Midbrain (tissue), 1 donor: ENCODE results near the gene ELFN1.
"Not testable (repeated sequence)": the region's sequence is repeated elsewhere in the genome, so short reads cannot be mapped to it uniquely, and the experiment has no call there.

Source experiments
- DNase-seq: peaks from one replicate; lab custom pipeline; 2025; lab: John Stamatoyannopoulos, UW

Gene ELFN1

GRCh38 chr7:1757601-1758000 is 87.5 kb downstream of the ELFN1 start:
- no peak for DNase-seq

- no peak for DNase-seq
These were observed 88.2 kb downstream of the ELFN1 start for GRCh38 chr7:1758028-1758858.

DNA sequence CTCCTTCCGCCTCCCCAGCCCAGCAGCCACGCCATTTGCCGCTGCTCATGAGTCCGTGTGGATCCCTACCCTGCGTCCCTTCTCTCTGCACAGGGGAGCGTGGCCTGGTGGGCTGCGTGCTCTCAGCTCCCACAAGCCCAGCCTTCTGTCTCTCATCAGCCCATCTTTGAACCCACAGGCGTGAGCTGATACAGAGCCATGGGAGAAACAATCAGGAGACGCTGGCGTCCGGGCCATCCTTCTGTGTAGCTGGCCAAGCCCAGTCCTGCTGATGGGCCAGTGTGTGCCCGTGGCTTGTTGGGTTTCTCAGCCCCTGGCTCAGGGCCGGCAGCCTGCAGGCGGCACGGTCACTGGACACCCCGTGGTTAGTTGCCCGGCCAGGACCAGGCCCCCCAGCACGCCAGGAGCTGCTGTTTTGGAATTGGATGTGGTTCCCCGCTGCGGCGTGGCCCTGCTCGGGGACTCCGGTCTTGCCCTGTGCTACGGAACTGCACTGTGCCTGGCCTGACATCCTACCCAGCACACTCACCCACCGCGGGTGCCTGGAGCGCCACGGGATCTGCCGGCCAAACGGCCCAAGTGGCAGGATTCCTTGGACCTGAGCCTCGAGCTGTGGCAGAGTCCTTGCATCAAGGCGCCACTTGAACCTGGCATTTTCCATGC is 88.9 kb downstream of the ELFN1 start:
- no peak for DNase-seq

GRCh38 chr7:1761097-1761496 is 91.0 kb downstream of the ELFN1 start:
- DNase-seq = no peak

- DNase-seq = no peak
These were observed 91.7 kb downstream of the ELFN1 start for GRCh38 chr7:1761774-1762173.

DNA sequence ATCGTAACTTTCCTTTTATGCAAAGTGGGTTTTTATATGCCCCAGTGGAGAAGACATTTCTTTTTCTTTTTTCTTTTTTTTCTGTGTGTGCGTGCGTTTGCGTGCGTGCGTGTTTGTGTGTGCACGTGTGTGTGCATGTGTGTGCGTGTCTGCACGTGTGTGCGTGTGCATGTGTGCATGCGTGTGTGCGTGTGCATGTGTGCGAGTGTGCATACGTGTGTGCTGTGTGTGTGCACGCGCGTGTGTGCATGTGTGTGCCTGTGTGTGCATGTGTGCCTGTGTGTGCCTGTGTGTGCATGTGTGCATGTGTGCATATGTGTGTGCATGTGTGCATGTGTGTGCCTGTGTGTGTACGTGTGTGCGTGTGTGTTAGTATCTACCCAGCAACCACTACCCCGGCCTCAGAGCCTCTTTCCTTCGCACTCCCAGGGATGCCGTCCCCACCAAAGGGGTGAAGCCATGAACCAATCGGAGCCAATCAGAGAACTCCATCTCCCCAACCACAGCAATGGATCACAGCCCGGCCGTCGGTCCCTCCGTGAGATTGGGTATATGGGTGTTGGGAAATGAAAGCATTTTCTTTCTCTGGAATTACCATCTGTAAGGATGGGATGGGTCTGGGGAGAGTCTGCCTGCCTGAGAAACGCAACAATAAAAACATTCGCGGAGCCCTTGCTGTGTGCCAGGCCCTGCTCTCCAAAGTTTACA is 92.3 kb downstream of the ELFN1 start:
- no peak for DNase-seq

DNA sequence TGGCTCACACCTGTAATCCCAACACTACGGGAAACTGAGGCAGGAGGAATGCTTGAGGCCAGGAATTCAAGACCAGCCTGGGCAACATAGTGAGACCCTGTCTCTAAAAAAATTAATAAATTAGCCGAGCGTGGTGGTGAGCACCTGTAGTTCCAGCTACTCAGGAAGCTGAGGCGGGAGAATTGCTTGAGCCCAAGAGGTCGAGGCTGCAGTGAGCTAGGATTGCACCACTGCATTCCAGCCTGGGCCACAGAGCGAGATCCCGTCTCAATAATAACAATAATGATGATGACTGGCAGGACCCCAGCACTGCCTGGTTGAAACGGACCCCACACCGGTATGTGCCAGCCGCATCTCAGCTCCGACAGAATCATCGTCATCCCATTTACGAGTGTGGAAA is 93.0 kb downstream of the ELFN1 start:
- DNase-seq = no peak

DNA sequence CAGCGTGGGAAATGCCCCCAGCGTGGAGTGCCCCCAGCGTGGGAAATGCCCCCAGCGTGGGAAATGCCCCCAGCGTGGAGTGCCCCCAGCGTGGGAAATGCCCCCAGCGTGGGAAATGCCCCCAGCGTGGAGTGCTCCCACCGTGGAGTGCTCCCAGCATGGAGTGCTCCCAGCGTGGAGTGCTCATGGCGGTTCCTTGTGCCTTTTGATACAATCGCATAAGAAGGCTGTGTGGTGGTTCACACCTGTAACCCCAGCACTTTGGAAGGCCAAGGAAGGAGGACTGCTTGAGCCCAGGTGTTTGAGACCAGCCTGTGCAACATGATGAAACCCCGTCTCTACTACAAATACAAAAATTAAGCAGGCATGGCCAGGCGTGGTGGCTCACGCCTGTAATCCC is 93.8 kb downstream of the ELFN1 start:
- not testable (repeated sequence) for DNase-seq

DNA sequence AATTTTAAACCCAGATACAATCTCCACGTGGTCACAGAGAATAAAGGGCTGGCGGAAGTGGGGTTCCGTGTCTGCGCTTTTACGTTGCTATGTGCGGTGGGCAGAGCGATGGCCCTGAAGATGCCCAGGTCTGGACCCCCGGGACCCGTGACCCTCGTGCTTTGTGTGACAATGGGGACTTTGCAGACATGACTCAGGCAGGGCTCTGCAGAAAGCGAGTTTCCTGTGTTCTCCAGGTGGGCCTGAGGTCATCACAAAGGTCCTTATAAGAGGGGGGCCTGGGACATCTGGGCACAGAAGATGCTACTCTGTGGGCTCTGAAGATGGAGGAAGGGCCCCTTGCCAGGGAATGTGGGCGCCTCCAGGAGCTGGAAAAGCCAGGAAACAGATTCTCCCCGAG is 95.3 kb downstream of the ELFN1 start:
- DNase-seq = no peak

DNA sequence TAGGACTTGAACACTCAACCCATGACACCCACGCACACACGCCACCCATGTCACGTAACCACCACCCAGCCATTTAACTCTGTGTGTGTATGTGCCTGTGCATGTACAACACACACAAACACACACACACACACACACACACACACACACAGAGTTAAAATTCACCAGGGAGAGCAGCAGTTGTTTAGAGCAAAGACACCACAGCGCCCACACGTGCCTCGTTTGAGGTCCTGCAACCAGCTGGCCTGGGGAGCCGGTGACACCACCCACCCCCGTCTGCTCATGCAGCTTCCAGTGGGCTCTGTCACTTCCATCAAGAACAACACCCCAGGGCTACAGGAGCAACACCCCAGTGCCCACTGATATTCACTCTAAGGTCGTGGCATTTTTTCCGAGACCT is 97.4 kb downstream of the ELFN1 start:
- no peak for DNase-seq

GRCh38 chr7:1768832-1769231 is 98.8 kb downstream of the ELFN1 start:
- DNase-seq = no peak

GRCh38 chr7:1769286-1770200 is 99.5 kb downstream of the ELFN1 start:
- no peak for DNase-seq

GRCh38 chr7:1770331-1770730 is 100.3 kb downstream of the ELFN1 start:
- no peak for DNase-seq

DNA sequence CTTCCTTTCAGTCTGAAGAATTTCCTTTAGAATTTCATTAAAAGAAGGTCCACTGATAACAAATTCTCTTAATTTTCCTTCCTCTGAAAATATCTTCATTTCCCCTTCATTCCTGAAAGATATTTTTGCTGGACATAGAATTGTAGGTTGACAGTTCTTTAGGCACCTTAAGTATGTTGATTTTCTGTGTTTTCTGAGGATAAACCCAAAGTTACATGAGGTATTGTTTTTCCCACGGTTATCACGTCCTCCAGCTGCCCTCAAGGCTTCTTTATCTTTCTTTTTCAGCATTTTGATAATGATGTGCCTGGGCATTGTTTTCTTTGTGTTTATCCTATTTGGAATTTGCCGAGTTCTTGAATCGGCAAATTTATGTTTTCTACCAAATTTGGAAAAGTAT is 105.3 kb downstream of the ELFN1 start:
- DNase-seq = no peak

DNA sequence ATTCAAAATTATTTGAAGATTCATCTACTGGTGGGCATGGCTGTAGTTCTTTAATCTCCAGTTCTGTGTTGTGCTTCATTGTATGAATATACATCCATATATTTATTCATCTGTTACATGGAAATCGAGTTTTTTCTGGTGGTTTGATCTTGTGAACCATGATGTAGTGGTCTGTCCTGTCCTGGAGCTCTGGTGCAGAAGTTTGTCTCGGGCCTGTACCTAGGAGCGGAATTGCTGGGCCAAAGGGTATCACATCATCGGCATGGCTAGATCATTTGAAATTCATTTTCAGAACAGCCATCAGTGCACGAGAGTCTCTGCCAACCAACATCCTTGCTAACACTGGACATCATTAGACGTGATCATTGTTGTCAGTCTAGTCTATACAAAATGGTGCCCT is 107.0 kb downstream of the ELFN1 start:
- no peak for DNase-seq

DNA sequence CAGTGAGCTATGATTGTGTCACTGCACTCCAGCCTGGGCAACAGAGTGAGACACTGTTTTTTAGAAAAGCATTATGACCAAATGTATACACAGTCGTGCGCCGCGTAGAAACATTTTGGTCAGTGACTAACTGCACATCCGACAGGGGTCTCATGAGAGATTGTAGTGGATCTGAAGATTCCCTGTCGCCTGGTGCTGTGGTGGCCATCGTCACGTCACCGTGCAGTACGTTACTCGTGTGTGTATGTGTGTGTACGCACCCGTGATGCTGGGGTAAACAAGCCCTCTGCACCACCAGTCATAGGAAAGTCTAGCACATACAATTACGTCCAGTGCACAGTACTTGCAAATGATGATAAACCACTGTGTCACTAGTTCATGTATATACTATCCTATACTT is 109.4 kb downstream of the ELFN1 start:
- DNase-seq = no peak

- DNase-seq = no peak
These were observed 111.3 kb downstream of the ELFN1 start for GRCh38 chr7:1781369-1781768.

- no peak for DNase-seq
These were observed 115.8 kb downstream of the ELFN1 start for GRCh38 chr7:1785839-1786238.

GRCh38 chr7:1787241-1787640 is 117.2 kb downstream of the ELFN1 start:
- DNase-seq = no peak

DNA sequence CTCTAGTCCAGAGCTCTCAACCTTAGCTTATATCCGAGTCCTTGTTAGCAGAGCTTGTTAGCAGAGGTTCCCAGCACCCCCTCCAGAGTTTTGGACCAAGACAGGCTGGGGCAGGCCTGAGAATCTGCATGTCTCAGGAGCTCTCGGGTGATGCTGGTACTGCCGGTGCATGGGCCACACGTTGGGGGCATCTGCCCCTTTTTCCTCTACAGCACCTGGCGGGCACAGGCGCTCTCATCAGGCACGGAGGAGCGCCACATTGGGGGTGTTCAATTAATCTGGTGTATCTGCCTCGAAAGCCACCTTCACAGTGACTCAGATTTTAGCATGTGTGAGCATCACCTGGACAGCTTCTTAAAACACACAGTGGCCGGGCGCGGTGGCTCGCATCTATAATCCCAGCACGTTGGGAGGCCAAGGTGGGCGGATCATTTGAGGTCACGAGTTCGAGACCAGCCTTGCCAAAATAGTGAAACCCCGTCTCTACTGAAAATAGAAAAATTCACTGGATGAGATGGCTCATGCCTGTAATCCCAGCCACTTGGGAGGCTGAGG is 117.7 kb downstream of the ELFN1 start:
- DNase-seq = no peak

- DNase-seq = no peak
These were observed 124.9 kb downstream of the ELFN1 start for GRCh38 chr7:1794888-1795542.
